ENCODE results near the gene SLC41A2. TPM values are rescaled to one million over a fixed set of nuclear protein-coding genes. Genes with fewer than 3 reads are reported as not detected.

Gene SLC41A2
- polyA plus RNA-seq, 1 donor (not counting 4 experiments of a cell fraction or from before 2014, with no cell fraction given): 1.2 TPM

DNA sequence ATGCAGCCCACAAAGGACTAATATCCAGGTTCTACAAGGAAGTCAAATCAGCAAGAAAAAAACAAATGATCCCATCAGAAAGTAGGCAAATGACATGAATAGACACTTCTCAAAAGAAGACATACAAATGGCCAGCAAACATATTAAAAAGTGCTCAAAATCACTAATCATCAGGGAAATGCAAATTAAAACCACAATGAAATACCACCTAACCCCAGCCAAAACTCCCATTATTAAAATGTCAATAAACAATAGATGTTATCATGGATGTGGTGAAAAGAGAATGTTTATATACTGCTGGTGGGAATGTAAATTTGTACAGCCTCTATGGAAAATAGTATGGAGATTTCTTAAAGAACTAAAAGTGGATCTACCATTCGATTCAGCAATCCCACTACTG, 25.0 kb downstream of the SLC41A2 start:
- dilution Hi-C loops (cut with MboI; ENCODE audit: extremely low pct_ligation_motif_present, low sequenced_read_pairs): no loop called here
- no peak overlapping the region for H3K9ac ChIP-seq (ENCODE audit: control insufficient read depth, extremely low read depth, insufficient read depth, low read length)
- no peaks in the 10 kb centered on the region for H3K4me1 ChIP-seq (ENCODE audit: control insufficient read depth, extremely low read depth, insufficient read depth, low read length)
- H3K9me1 ChIP-seq (ENCODE audit: control insufficient read depth, extremely low read depth, insufficient read depth, low read length): no peaks in the 10 kb centered on the region
- no peaks in the 10 kb centered on the region for H3K9me3 ChIP-seq (ENCODE audit: control insufficient read depth, low read depth, low read length)
- H4K20me1 ChIP-seq (ENCODE audit: control insufficient read depth, extremely low read depth, insufficient read depth, low read length): no peaks in the 10 kb centered on the region
- no peak overlapping the region for H3K4me3 ChIP-seq (ENCODE audit: control insufficient read depth in 2 of 3, extremely low read depth in 1 of 3, insufficient read depth in 2 of 3, low read depth in 1 of 3, low read length in 3 of 3)
- FAIRE-seq (no peak), DNase-seq (ENCODE audit: low read depth, low spot score) (no peak)
- H3K4me2 ChIP-seq (ENCODE audit: control insufficient read depth, extremely low read depth, insufficient read depth, low read depth, low read length): no peak overlapping the region
- H3K79me2 ChIP-seq (ENCODE audit: control insufficient read depth, insufficient read depth, low read length): no peaks in the 10 kb centered on the region
- H3K27ac ChIP-seq (ENCODE audit: control insufficient read depth, insufficient read depth, low read length): no peak overlapping the region
- H3K36me3 ChIP-seq (ENCODE audit: control insufficient read depth in 2 of 2, extremely low read depth in 1 of 2, insufficient read depth in 2 of 2, low read length in 2 of 2): no peaks in the 10 kb centered on the region
- TF ChIP-seq EZH2 (IDR thresholded peaks at IDR 0.05; ENCODE audit: low read length) (no peak), CTCF (optimal IDR thresholded peaks at IDR 0.05 in 1 of 3, IDR thresholded peaks at IDR 0.05 in 1 of 3, conservative IDR thresholded peaks at IDR 0.05 in 1 of 3; ENCODE audit: extremely low read depth in 1 of 3, insufficient read depth in 2 of 3, low read length in 3 of 3) (no peak)
- no peaks in the 10 kb centered on the region for H3K27me3 ChIP-seq (ENCODE audit: control insufficient read depth, extremely low read depth, insufficient read depth, low read length)
- no peak overlapping the region for H2AFZ ChIP-seq (ENCODE audit: control insufficient read depth, low read length)

GRCh38 chr12:104930388-104931326, 27.4 kb downstream of the SLC41A2 start:
- DNase-seq (ENCODE audit: low read depth, low spot score): no peak
- H3K9ac ChIP-seq (ENCODE audit: control insufficient read depth, extremely low read depth, insufficient read depth, low read length): no peak overlapping the region
- no peak overlapping the region for H3K4me2 ChIP-seq (ENCODE audit: control insufficient read depth, extremely low read depth, insufficient read depth, low read depth, low read length)
- no peaks in the 10 kb centered on the region for H3K9me3 ChIP-seq (ENCODE audit: control insufficient read depth, low read depth, low read length)
- no peaks in the 10 kb centered on the region for H3K27me3 ChIP-seq (ENCODE audit: control insufficient read depth, extremely low read depth, insufficient read depth, low read length)
- no peak for FAIRE-seq
- dilution Hi-C loops (cut with MboI; ENCODE audit: extremely low pct_ligation_motif_present, low sequenced_read_pairs): no loop called here
- no peaks in the 10 kb centered on the region for H3K4me1 ChIP-seq (ENCODE audit: control insufficient read depth, extremely low read depth, insufficient read depth, low read length)
- H3K79me2 ChIP-seq (ENCODE audit: control insufficient read depth, insufficient read depth, low read length): no peaks in the 10 kb centered on the region
- no peaks in the 10 kb centered on the region for H4K20me1 ChIP-seq (ENCODE audit: control insufficient read depth, extremely low read depth, insufficient read depth, low read length)
- no peak overlapping the region for H3K27ac ChIP-seq (ENCODE audit: control insufficient read depth, insufficient read depth, low read length)
- TF ChIP-seq CTCF (optimal IDR thresholded peaks at IDR 0.05 in 1 of 3, IDR thresholded peaks at IDR 0.05 in 1 of 3, conservative IDR thresholded peaks at IDR 0.05 in 1 of 3; ENCODE audit: extremely low read depth in 1 of 3, insufficient read depth in 2 of 3, low read length in 3 of 3): no peak
- no peak for TF ChIP-seq EZH2 (IDR thresholded peaks at IDR 0.05; ENCODE audit: low read length)
- no peak overlapping the region for H3K4me3 ChIP-seq (ENCODE audit: control insufficient read depth in 2 of 3, extremely low read depth in 1 of 3, insufficient read depth in 2 of 3, low read depth in 1 of 3, low read length in 3 of 3)
- H3K9me1 ChIP-seq (ENCODE audit: control insufficient read depth, extremely low read depth, insufficient read depth, low read length): no peaks in the 10 kb centered on the region
- no peak overlapping the region for H2AFZ ChIP-seq (ENCODE audit: control insufficient read depth, low read length)
- H3K36me3 ChIP-seq (ENCODE audit: control insufficient read depth in 2 of 2, extremely low read depth in 1 of 2, insufficient read depth in 2 of 2, low read length in 2 of 2): no peaks in the 10 kb centered on the region

Measured in keratinocyte (primary cell).